GM12874 (cell line): Measurements from ENCODE around the gene HSD3B7.

ENCODE experiments used
- CTCF ChIP-seq: IDR thresholded peaks from 2 replicates; pipeline ENCODE4 v1.5.1; 2011; ENCODE audit warnings: low read depth, mild to moderate bottlenecking, control low read depth, low read length, moderate library complexity; ENCODE audit not compliant: insufficient read depth

The HSD3B7 gene

GRCh38 chr16:31001507-31002249 is 16.7 kb downstream of the HSD3B7 start:
- no peak for TF ChIP-seq CTCF

- no peak for TF ChIP-seq CTCF
Observed at GRCh38 chr16:31002250-31002700, 17.3 kb downstream of the HSD3B7 start.

- TF ChIP-seq CTCF = no peak
Observed at GRCh38 chr16:31002862-31003341, 17.9 kb downstream of the HSD3B7 start.

- TF ChIP-seq CTCF = no peak
Observed at GRCh38 chr16:31003744-31004143, 18.7 kb downstream of the HSD3B7 start.

GRCh38 chr16:31004658-31005057 is 19.7 kb downstream of the HSD3B7 start:
- no peak for TF ChIP-seq CTCF

- TF ChIP-seq CTCF = no peak
Observed at GRCh38 chr16:31005350-31006085, 20.5 kb downstream of the HSD3B7 start.

GRCh38 chr16:31006086-31006385 is 21.0 kb downstream of the HSD3B7 start:
- no peak for TF ChIP-seq CTCF
